IPS-NIHi7 (cell line): Measurements from ENCODE around the gene TTLL11.

Experiments
- DNase-seq: peaks from one replicate; pipeline ENCODE4 v3.0.0; 2012; ENCODE audit warnings: mixed read lengths; ENCODE audit errors: extremely low spot score

The TTLL11 gene

DNA sequence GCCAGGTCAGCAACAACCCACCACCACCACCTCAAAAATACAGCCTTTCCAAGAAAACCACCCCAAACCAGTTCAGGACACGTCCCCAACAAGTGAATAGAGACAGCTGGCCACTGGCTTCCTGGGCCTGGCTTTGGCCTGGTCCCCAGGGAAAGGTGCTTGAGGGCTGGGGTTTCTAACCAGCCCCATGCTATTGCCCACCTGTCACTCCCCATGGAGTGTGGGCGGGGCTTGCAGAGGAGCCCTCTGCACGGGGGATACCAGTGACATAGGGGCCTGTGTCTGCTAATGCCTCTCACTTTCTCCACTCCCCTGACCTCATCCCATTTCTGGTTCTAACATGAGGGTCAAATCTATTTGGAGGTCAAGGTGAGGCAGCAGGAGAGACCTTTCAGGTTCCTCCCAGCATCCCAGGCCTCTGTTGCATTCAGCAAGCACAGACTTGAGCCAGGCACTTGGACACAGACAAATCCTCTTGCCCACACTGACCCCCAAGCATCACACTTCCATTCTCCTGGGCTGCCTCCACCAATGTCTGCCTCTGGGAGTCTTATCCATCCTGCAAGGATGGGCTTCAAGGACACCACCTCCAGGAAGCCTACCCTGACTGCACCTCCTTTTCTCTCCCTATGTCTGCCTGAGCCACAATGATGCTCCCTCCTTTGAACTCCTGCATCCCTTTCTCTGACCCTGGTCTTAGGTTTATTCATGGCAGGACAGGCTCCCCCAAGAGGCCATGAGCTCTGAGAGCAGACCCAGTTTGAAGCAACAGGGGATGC lies 16.1 kb upstream of the TTLL11 start:
- no peak for DNase-seq

DNA sequence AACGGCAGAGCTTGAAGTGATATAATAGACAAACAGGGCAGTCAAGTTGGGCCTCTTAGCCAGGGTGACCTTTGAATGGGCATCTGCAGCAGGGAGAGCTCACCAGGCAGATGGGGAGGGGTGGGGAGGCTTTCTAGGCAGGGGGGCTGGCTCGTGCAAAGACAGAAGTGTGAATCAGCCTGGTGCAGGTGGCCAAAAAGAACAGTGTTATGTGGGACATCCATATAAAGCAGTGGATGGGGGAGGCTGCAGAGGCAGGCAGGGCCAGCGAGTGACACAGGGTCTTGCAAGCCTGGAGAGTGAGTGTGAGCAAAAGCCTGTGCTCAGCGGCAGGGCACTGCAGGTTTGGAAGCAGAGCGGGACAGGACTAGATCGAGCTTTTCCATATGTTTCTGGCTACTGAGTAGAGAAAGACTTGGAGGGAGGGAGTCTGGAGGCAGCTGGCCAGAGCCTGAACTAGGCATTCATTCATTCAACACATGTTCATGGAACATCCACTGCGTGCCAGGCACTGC lies 14.2 kb upstream of the TTLL11 start:
- DNase-seq: no peak

DNA sequence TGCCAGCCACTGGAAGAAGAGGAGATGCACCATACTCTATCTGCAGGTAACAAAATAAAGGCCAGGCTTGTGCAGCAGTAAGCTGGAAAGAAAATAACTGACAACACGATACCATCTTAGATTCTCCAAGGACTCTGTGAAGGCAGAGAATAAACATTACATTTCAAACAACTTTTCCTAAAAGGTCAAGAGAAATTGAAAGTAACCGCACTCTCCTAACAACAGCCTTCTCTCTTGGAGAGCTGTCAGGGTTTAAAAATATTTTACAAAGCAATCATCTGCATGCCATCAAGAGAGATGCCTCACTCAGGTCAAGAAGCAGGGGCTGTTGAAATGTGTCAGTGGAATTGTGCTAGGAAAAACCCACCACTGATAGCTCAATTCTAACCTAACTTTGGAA lies 13.5 kb upstream of the TTLL11 start:
- DNase-seq: no peak

DNA sequence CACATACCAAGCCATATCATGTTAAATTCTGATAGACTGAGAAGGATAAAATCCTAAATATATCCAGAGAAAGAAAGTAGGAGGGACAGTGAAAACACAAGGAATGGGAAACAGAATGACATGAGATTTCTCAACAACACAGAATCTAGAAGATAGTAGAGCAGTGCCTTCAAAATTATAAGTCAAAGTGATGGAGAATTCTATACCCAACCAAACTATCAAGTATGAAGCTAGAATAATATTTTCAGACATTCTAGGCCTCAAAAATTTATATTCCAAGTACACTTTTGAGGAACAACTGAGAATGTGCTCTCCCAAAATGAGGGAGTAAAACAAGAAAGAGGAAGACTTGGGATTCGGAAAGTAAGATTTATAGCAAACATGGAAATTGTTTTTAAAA lies 10.9 kb upstream of the TTLL11 start:
- DNase-seq: no peak

DNA sequence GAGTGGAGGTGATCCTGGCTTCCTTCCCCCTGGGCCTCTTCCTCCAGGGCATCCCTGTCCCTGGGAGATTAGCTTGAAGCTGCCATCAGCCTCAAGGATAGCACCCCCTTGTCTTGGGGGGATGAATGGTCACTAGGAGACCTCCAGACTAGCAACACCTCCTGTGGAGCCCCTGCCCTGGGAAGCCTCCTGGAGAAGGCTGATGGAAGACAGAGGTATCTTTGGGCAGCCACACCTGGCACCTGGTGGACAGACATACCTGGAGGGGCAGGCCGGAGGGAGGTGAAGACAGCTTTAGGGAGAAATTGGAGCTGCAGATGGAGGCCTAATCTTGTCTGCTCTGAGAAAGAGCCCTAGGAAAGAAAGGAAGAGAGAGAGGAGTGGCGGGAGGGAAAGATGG lies 9.0 kb upstream of the TTLL11 start:
- no peak for DNase-seq

DNA sequence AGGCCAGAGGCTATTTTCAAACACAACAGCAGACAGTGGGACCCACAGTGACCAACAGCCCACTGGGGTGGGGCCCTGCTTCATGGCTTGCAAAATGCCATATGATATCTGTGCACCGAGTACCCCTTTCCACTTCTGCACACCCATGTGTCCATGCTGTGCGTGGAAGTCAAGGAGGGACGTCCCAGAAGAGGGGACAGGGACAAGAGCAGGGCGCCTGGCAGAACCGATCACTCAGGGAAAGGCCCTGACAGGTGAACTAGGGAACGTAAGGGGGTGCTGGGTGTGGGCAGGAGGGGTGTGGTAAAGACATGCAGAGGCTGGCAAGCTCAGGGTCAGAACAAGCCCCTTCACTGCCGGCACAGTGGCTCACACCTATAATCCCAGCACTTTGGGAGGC lies 7.6 kb upstream of the TTLL11 start:
- no peak for DNase-seq

DNA sequence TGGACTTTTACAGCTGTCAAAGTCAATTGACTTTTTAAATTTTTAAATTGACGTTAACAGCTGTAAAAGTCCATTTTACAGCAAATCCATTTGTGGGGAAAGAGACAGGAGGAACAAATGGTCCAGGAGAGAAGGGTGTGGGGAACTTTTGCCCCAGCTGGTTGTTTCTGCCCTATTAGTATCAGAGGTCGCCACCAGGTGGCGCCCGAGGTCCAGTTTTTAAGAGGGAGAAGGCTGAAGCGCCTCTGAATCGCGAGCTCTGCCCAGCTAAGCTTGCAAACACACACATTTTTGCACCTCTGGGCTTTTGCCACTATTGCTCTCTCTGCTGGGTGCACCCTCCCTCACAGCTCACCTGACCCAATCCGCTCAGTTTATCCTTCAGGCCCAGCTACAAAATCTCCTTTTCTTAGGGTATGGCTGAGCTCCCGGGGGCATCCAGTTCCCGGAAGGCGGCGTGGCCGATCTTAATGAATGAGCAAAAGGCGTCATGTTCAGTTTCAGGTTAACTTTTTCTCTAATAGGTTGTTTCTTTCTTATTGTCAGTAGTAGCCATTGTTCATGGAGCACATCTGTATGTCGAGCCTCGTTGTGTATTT lies 6.3 kb upstream of the TTLL11 start:
- peak; percentile 87 for DNase-seq

DNA sequence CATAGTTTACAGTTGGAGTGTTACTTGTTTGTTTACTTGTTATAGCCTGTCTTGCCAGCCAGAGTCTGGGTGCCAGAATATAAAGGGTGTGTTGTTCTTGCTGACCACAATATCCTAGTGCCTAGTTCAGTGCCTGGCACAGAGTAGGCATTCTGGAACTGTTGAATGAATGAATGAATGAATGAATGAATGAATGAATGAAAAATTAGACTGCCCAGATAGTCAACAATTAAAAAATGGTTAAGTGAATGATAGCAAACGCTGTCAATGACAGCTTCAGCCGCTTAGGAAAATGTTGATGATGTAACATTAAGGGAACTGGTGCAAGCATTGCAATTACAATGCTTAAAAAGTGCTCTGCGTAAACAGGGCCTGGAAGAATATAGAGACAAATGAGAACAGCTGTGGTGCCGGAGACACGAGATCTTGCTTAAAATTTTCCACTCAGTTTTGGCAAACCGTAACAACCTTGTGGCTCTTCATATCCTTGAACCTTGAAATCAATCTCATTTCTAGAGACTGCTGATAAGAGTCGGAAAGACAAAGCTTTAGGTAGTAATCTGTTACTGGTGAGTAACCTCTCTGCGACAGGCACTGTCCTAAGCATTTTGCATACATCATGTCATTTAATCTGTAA lies 4.7 kb upstream of the TTLL11 start:
- no peak for DNase-seq

DNA sequence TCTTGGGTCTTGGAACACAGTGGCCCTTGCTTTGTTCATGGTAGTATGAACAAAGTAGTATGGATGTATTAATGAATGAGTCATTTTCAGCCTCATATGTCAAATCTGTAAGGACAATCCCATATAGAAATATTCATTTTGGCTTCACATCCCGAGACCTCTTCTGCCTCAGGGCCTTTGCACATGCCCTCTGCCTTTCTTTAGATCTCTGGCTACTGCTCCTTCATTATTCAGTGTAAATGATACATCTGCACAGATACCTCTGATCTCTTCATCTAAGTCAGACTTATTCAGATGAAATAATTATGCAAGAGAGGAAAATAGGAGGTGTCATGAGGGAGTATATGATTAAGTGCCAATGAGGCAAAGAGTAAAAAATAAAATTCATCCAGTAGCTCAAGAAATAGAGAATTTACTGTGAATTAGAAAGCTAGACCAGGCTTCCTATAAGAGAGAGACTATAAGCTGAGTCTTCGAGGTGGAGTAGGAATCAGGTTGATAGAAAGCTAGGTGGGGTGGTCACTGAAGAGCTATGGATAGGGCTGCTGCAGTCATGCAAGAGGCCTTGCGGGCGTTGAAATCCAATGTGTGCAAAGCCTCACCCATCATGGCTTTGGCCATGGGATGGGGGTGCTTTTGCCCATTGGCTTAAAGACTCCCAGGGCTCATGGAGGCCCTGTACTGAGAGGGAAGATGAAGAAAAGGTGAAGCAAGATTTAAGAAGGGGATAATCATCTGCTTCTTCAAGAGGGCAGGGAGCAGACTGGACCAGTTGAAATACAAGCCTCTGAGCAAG lies 3.7 kb upstream of the TTLL11 start:
- DNase-seq: no peak

DNA sequence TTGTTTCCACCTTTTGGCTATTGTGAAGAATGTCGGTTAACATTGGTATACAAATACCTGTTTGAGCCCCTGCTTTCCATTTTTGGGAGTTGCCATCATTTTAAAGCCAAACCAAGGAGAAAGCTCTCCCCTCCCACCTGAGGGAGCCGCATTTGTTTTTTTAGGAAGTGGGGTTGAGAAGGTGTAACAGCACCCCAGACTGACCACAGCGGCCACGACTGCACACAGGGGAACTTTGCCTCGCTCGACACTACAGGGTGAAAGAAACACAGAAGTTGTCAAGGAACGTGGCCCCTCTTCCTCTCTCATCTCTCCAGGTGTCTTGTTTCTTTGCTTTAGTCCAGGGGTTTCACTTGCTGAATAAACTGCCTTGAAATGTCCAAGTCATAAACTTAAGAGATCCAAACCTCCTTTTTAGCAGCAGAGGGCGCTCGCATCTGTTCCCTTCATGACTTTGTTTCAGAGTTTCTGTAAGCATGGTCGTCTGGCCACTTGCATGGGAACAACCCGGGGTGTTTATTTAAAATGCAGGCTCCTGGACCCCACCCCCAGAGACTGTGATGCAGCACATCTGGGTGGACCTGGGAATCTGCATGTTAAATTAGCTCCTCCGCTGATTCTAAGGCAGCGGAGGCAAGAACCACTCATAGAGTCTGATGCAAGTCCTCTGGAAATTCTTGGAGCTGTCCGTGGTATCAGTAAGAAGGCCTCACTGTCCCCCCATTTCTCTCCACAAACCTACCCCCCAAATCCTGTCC lies 2.1 kb upstream of the TTLL11 start:
- peak; percentile 46 for DNase-seq

DNA sequence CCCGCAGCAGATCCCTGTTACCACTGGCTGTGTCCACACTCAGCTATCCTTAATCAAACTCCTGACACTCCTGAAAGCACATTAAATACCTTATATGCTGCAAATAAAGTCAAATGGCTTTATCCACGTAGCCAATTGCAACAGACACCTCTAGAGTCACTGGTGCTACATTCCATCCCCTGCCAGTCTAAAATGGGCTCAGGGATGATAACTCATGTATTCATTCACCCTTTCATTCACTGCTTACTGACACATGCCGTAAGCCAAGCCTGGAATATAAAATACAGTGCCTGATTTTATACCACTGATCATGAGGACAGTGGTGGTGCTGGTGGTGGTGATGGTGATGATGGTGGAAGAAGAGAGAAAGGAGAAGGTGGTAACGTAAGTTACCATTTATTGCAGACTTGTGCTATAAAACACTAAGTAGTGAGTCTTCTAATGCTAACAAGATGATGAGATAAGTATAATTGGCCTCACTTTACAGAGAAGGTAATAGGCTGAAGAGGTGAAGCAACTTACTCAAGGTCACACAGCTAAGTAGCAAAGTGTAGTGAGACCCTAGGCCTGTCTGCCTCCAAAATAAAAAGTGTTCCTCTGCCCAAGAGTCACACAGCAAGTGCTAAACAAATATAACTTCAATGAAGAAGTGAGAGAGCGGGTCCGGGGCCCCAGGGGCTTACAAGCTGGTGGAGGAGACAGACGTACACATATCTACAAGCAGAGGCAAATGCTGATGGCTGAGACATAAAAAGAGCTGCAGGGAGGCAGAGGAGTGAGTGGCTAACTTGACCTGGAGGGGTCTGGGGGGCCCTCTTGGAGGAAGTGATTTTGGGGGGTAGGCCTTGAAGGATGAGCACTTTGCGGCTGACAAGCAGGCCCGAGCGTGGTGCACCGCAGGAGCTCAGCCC lies 1.2 kb downstream of the TTLL11 start:
- no peak for DNase-seq

DNA sequence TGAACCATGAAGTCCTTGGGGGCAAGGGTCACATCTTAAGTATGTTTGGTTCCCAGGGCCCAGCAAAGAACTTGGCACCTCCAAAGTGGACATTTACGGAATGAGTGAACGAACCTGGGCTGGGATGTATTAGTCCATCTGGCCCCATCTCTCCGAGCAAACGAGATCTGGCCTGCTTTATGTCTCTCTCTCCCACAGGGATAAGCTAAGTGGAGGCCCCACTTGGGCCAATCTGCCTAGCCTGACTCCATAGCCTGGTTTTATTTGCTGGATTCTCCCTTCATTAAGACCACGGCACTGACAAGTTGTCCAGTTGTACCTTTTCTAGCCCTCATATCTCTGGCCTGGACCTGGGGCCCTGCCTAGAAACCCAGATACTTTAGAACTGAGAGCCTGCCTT lies 2.1 kb downstream of the TTLL11 start:
- DNase-seq: no peak

DNA sequence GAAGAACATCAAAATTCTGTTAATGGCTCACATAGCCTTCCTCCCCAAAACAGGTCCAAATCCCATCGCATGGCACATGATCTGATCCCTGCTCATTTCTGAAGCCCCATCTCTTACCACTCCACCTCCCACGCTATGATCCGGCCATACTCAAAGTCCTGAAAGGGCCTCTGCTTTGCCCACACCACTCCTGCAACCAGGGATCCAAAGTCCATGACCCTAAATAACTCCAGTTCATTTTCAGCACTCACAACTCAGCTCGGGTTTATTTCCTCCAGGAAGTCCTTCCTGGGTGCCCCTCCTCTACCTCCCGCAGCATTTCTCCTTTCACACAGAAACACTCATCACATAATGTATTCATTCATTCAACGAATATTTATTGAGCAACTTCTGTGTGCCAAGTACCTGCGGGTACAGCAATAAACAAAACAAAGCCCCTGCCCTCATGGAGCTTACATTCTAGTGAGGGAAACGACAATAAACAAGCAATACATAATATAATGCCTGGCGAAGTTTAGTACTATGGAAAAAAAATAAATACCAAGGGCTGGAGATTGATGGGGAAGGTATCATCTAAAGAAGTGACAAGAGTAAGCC lies 2.7 kb downstream of the TTLL11 start:
- no peak for DNase-seq

DNA sequence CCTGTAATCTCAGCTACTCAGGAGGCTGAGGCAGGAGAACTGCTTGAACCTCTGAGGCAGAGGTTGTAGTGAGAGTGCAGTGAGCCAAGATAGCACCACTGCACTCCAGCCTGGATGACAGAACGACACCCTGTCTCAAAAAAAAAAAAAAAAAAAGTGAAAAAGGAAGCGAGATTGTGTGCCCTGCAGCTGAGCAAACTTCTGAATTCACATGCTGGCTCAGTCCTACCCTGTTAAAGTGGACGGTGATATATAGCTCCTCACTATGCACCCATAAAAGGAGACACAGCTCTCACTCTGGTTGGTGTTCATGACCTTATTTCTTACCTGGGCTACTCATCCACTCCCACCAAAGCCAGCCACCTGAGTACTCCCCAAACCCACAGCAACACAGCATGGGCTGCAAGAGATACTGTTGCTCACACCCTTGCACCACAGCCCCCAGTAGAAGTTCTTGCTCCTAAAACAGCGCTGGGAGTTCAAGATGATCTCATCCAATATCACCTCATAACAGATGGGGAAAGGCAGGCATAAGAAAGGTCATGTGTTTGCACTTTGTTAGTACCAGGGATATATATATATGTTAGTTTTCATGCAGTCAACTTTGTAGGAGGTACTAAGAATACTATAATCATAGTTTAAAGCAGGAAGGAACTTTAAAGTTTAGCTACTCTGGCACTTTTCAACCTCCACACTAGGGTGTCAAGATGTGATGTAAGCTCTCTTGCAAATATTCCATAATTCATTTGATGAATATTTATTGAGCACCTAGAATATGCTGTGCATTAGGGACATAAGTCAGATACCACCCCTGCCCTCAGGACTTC lies 4.0 kb downstream of the TTLL11 start:
- DNase-seq: no peak

DNA sequence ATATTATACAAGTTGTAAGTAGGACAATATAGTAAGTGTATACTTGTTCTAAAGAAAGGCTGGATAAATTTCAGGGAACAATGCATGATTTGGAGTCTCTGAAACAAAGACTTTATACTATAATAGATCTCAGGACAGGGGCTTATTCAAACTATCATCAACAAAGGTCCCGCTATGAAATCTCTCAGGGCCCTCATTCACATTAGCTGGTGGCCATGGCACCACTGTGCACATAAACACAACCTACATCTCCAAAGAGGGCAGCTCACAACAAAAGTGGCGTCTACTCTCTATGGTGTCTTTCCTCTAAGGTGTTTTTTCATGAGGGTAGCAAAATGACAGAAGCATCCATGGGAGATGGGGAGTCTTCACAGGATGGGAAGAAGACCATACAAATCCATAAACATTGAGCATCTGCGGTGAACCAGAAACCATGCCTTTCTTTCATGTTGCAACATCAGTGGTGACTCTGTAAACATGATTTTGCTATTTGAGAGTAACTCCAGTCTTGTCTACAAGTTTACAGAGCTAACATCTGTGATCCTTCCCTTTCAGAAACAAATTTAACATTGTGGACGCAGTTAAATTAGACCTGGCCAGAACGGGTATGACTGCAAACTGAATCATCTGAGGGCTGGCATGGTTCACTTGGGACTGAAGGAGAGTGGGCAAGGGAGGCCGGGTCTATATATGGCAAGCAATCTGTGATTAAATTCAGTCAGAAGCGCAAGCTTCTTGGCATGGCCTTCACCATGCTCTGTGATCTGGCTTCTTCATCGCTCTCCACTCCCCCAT lies 5.5 kb downstream of the TTLL11 start:
- no peak for DNase-seq

DNA sequence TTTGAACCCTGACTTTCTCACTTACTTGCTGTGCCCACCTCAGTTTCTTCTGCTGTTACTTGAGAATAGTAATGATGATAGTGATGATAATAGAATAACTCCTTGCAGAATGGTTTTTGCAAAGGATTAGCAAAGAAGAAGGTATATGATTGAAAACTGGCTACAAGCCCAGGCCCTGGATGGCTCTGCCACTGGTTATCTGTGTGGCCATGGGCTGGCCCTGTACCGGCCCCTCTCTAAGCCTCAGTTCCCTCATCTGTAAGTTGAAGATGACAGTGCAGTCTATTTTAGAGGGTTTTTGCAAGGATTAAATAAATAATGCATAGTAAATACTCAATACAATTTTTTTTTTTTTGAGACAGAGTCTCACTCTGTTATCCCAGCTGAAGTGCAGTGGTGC lies 6.2 kb downstream of the TTLL11 start:
- no peak for DNase-seq

DNA sequence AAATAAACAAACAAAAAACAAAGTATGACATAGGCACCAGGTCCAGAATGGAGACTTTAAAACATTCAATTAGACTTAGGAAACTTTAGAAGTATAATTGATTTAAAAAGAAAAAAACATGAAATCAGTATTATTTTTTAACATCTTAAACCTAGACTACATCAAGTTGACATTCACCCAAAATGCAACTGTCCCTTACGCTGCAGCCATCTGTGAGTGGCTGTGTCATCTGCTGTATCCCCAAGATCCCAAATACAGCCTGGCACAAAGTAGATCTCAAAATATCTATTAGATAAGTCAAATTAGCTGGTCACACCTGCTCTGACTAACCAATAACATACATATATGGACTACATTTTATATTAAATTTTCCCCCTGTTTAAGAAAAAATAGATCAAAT lies 7.8 kb downstream of the TTLL11 start:
- DNase-seq: no peak

DNA sequence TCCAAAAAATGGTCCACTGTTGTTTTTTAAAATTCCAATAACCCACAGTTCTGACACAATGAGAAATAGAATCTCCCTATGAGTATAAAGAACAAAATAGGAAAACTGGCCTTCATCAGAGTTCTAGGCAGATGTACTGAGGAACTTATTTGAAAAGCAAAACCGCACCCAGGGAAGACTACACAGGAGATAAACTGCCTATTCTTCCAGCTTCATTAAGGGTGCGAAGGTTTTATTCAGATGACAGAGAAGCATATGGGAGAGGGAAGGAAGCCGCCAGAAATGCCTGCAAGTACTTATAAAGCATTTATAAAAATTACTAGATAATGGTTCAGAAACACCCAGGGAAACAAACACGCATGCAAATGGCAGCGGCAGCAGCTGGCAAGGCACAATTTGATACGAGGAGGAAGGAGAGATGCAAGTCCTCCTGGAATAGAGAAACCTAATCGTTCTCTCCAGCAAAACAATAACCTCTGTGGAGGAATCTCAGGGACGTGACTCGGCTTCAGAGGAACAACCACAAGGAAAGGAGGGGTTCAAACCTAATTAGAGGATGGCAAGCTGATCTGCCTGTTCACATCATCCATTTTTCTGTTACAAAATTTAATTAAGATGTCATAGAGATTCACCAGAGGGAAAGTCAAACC lies 9.0 kb downstream of the TTLL11 start:
- DNase-seq: no peak
